MCF 10A (cell line): ENCODE measurements around the gene PPP1R26. TPM values are rescaled to one million over a fixed set of nuclear protein-coding genes. Genes with fewer than 3 reads are reported as not detected.

Source experiments
- BruUV-seq: library from RNA; stranded (reverse); fragments of 400-500 nt; replicated peaks from 2 replicates; lab custom pipeline; 2021; lab: Mats Ljungman, UMichigan
- CTCF ChIA-PET: fragments of 300-600 bp; sonication (Branson Sonifier 250); formaldehyde crosslinking; extraction: SDS; loops from one replicate; lab custom pipeline; 2021; ENCODE audit warnings: antibody characterized with exemption, inconsistent platforms; lab: Yijun Ruan, JAX
- POLR2A ChIA-PET: fragments of 300-600, 350-650 bp; sonication (Branson Sonifier 250); formaldehyde crosslinking; extraction: SDS; loops from one replicate; lab custom pipeline; 2020; ENCODE audit warnings: antibody characterized with exemption, inconsistent platforms; lab: Yijun Ruan, JAX
- DNase-seq: peaks from one replicate; pipeline ENCODE4 v3.0.0-alpha.2; 2018; ENCODE audit not compliant: unreplicated experiment
- H3K27ac Mint-ChIP-seq: one replicate; pipeline ENCODE4 v1.8.0; 2022; ENCODE audit warnings: mild to moderate bottlenecking, low read depth, mixed read lengths; ENCODE audit not compliant: unreplicated experiment
- H3K27me3 Mint-ChIP-seq: one replicate; pipeline ENCODE4 v1.8.0; 2022; ENCODE audit warnings: mixed read lengths; ENCODE audit not compliant: insufficient read depth, unreplicated experiment
- H3K36me3 Mint-ChIP-seq: one replicate; pipeline ENCODE4 v1.8.0; 2022; ENCODE audit warnings: mild to moderate bottlenecking, moderate library complexity, mixed read lengths; ENCODE audit not compliant: insufficient read depth, unreplicated experiment
- H3K4me1 Mint-ChIP-seq: one replicate; pipeline ENCODE4 v1.8.0; 2022; ENCODE audit warnings: mixed read lengths; ENCODE audit not compliant: insufficient read depth, unreplicated experiment
- H3K4me3 Mint-ChIP-seq: one replicate; pipeline ENCODE4 v1.8.0; 2022; ENCODE audit warnings: mild to moderate bottlenecking, moderate library complexity, mixed read lengths; ENCODE audit not compliant: unreplicated experiment
- H3K9me3 Mint-ChIP-seq: one replicate; pipeline ENCODE4 v1.8.0; 2022; ENCODE audit warnings: mixed read lengths; ENCODE audit not compliant: unreplicated experiment
- CTCF ChIP-seq: fragments of 200-600 bp; IDR thresholded peaks from one replicate; pipeline ENCODE4 v1.8.0; 2022; ENCODE audit warnings: antibody characterized with exemption, mild to moderate bottlenecking; ENCODE audit not compliant: unreplicated experiment
- intact Hi-C: fragments of 100-400 bp; cut with micrococcal nuclease; formaldehyde crosslinking; loops from 2 replicates; pipeline ENCODE4 v1.14.1; 2022
- total RNA-seq: library from RNA; stranded (reverse); gene quantifications from 2 replicates; pipeline ENCODE4 v1.2.3, GENCODE V29; 2022

The PPP1R26 gene
- total RNA-seq, 1 experiment from 2014 or later = 19.1 TPM

DNA sequence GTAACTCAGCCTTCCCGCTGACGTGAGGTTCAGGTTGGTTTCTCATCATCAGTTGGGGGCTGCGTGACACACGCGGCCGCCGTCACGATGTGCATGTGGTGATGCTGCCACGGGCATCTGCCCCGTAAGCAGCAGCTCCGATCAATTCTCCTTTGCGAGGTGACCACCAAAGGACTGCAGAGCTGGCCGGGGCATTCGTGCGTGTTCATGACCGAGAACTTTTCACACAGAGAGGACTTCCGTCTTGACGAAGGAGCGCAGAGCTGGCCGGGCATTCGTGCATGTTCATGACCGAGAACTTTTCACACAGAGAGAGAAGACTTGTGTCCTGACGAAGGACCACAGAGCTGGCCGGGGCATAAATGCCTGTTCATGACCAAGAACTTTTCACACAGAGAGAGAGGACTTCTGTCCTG lies 37.8 kb downstream of the PPP1R26 start:
- Mint-ChIP-seq H3K4me3 (no peak overlapping the region), H3K36me3 (no peaks in the 10 kb centered on the region), H3K4me1 (peaks cover 5% of the 10 kb centered on the region), H3K9me3 (no peaks in the 10 kb centered on the region), H3K27ac (no peak overlapping the region), H3K27me3 (peaks cover 28% of the 10 kb centered on the region)
- intact Hi-C loops = no loop called here
- ChIA-PET CTCF (no interaction called here), POLR2A (no interaction called here)
- BruUV-seq = no TSS peak
- TF ChIP-seq CTCF = no peak
- no peak for DNase-seq

GRCh38 chr9:135519179-135519971 lies 39.8 kb downstream of the PPP1R26 start:
- CTCF ChIA-PET = no interaction called here
- no peak overlapping the region for H3K4me3 Mint-ChIP-seq
- no peak for TF ChIP-seq CTCF
- H3K4me1 Mint-ChIP-seq = no peaks in the 10 kb centered on the region
- DNase-seq = no peak
- POLR2A ChIA-PET = no interaction called here
- BruUV-seq = no TSS peak
- intact Hi-C loops = no loop called here
- H3K27me3 Mint-ChIP-seq = peaks cover 28% of the 10 kb centered on the region
- H3K27ac Mint-ChIP-seq = no peak overlapping the region
- no peaks in the 10 kb centered on the region for H3K9me3 Mint-ChIP-seq
- H3K36me3 Mint-ChIP-seq = no peaks in the 10 kb centered on the region

DNA sequence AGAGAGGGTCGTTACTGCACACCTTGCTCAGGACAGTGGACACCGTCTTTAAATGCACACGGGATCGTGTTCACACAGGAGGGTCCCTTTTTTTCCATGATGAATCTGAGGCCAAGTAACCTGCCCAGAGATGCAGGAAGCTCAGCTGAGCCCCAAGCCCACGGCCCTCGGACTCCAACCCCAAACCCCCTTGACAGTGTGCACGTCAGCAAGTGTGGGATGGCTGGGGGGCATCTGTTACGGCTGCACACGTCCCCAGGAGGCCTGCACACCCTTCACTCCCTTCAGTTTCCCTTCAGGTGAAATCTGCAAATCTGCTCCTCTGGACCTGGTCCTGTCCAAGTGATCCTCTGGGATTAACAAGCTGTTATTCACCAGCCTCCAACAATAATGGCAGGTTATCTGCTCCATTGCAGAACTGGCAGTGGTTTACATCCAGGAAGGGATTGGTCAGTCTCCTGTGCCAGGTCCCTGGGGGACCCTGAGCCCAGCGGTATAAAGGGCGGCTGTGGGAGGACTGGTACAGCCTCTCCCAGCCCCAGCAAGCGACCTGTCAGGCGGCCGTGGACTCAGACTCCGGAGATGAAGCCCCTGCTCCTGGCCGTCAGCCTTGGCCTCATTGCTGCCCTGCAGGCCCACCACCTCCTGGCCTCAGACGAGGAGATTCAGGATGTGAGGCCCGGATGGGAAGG lies 41.5 kb downstream of the PPP1R26 start, which contains the start of gene LCN1:
TSS of gene LCN1 (plus strand) at position 525 of the 692 bp plus-strand sequence. CDS start at position 583, 58 bp downstream.
- ChIA-PET POLR2A (no interaction called here), CTCF (interaction anchor here (0.5 kb wide), 1 partner anchor 17 kb away, joined by 3 read pairs; no protein-coding TSS in a partner anchor)
- Mint-ChIP-seq H3K27me3 (peaks cover 28% of the 10 kb centered on the region), H3K9me3 (no peaks in the 10 kb centered on the region), H3K4me1 (no peaks in the 10 kb centered on the region), H3K4me3 (no peak within 1 kb of the TSS), H3K27ac (no peak within 1 kb of the TSS), H3K36me3 (no peaks in the 10 kb centered on the region)
- intact Hi-C loops = no loop called here
- BruUV-seq = no TSS peak
- no peak for DNase-seq
- TF ChIP-seq CTCF = no peak

DNA sequence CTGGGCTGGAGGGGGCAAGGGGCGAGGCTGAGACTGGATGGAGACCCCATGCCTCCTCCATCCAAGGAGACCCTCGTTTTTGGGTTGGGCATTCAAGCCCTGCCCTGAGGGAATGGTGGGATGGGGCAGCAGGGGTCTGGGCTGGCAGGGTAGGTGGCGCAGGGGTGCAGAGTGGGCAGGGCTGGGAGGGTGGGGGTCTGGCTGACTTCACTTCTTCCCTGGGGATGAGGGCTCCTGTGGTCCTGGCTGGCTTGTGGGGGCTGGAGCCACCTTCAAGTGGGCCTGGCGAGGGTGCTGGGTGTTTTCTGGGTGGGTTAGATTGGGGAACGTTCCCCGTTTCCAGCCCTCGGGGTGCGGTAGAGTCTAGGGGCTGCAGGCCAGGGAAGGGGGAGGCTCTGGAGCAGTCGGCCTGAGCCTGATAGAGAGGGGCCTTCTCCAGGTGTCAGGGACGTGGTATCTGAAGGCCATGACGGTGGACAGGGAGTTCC lies 42.1 kb downstream of the PPP1R26 start:
- ChIA-PET POLR2A (no interaction called here), CTCF (interaction anchor here (0.7 kb wide), 1 partner anchor 410 kb away, joined by 3 read pairs; no protein-coding TSS in a partner anchor)
- no TSS peak for BruUV-seq
- no peak overlapping the region for H3K27ac Mint-ChIP-seq
- peaks cover 28% of the 10 kb centered on the region for H3K27me3 Mint-ChIP-seq
- no peaks in the 10 kb centered on the region for H3K36me3 Mint-ChIP-seq
- no peak for DNase-seq
- intact Hi-C loops = no loop called here
- H3K9me3 Mint-ChIP-seq = no peaks in the 10 kb centered on the region
- no peak for TF ChIP-seq CTCF
- no peaks in the 10 kb centered on the region for H3K4me1 Mint-ChIP-seq
- no peak overlapping the region for H3K4me3 Mint-ChIP-seq
